H1 (cell line): ENCODE results near the gene CRB2. TPM values are rescaled to one million over a fixed set of nuclear protein-coding genes. Genes with fewer than 3 reads are reported as not detected.
A peak's percentile ranks its signal among the peaks of the same experiment; 100 is the strongest.

Source experiments
- CTCF ChIA-PET: fragments of 300-600 bp; sonication (Branson Sonifier 250); formaldehyde crosslinking; loops from one replicate; lab custom pipeline; 2021; ENCODE audit not compliant: partially characterized antibody; lab: Charles Lee
- POLR2A ChIA-PET: fragments of 300-600 bp; sonication (Branson Sonifier 250); formaldehyde crosslinking; loops from one replicate; lab custom pipeline; 2021; ENCODE audit warnings: inconsistent platforms; ENCODE audit not compliant: partially characterized antibody; lab: Charles Lee
- DNase-seq, 2 experiments: peaks; one replicate each; pipeline versions ENCODE4 v3.0.0 to v3.0.0-alpha.2; 2010 to 2022; ENCODE audit warnings: low spot score in 2 of 2, low read depth in 1 of 2, mixed read lengths in 1 of 2
- FAIRE-seq: peaks from 2 replicates; lab custom pipeline; 2011; peaks lifted over from hg19 to GRCh38; lab: Jason Lieb, UNC
- H2AFZ ChIP-seq: 2 replicates; pipeline ENCODE4 v1.8.1; 2012; ENCODE audit warnings: low read length, inconsistent platforms
- H2AK5ac ChIP-seq: 2 replicates; pipeline ENCODE4 v1.6.1; 2013; ENCODE audit warnings: low read depth, low read length
- H2BK120ac ChIP-seq: replicated peaks from 2 replicates; pipeline ENCODE3; 2013; ENCODE audit warnings: low read depth, low read length, inconsistent platforms
- H2BK12ac ChIP-seq: 2 replicates; pipeline ENCODE4 v1.6.1; 2013; ENCODE audit warnings: low read depth, low read length
- H2BK15ac ChIP-seq: 2 replicates; pipeline ENCODE4 v1.6.1; 2013; ENCODE audit warnings: low read length
- H2BK20ac ChIP-seq: 2 replicates; pipeline ENCODE4 v1.6.1; 2013; ENCODE audit warnings: low read length
- H2BK5ac ChIP-seq: 2 replicates; pipeline ENCODE4 v1.6.1; 2013; ENCODE audit warnings: low read depth, low read length
- H3K14ac ChIP-seq: 2 replicates; pipeline ENCODE4 v1.6.1; 2013; ENCODE audit warnings: inconsistent platforms; ENCODE audit not compliant: insufficient read length
- H3K18ac ChIP-seq: 2 replicates; pipeline ENCODE4 v1.6.1; 2013; ENCODE audit warnings: low read length; ENCODE audit errors: extremely low read depth
- H3K23ac ChIP-seq: 2 replicates; pipeline ENCODE4 v1.6.1; 2013; ENCODE audit warnings: inconsistent platforms; ENCODE audit not compliant: insufficient read length
- H3K23me2 ChIP-seq: 2 replicates; pipeline ENCODE4 v1.6.1; 2013; ENCODE audit warnings: low read depth, low read length
- H3K27ac ChIP-seq: 2 replicates; pipeline ENCODE4 v1.6.1; 2011; ENCODE audit warnings: low read depth, low read length, inconsistent platforms
- H3K27me3 ChIP-seq, 4 experiments: replicated peaks in 1 of 4; 1 replicate in 1 of 4; 2 replicates in 3 of 4; pipeline versions ENCODE4 v1.6.1 to v1.8.1; 2011 to 2013; ENCODE audit warnings: low read length in 3 of 4, mild to moderate bottlenecking in 3 of 4, inconsistent platforms in 2 of 4, mixed read lengths in 2 of 4, moderate library complexity in 1 of 4; ENCODE audit not compliant: control insufficient read depth in 3 of 4, insufficient read depth in 3 of 4; ENCODE audit errors: extremely low read depth in 1 of 4
- H3K36me3 ChIP-seq, 4 experiments: 2 replicates each; pipeline versions ENCODE4 v1.6.1 to v1.8.1; 2011 to 2013; ENCODE audit warnings: mild to moderate bottlenecking in 4 of 4, low read length in 3 of 4, moderate library complexity in 2 of 4, control low read depth in 1 of 4, inconsistent platforms in 1 of 4; ENCODE audit not compliant: insufficient read depth in 4 of 4, control insufficient read depth in 2 of 4
- H3K4ac ChIP-seq: replicated peaks from 2 replicates; pipeline ENCODE3; 2013; ENCODE audit warnings: low read length, low read depth, mixed read lengths, inconsistent platforms; ENCODE audit not compliant: insufficient read length
- H3K4me1 ChIP-seq, 4 experiments: replicated peaks in 1 of 4; 1 replicate in 1 of 4; 2 replicates in 3 of 4; pipeline versions ENCODE4 v1.6.1 to v1.8.1; 2011 to 2013; ENCODE audit warnings: low read length in 3 of 4, inconsistent platforms in 2 of 4, mixed read lengths in 1 of 4; ENCODE audit not compliant: insufficient read depth in 4 of 4, control insufficient read depth in 3 of 4
- H3K4me2 ChIP-seq, 2 experiments: 2 replicates each; pipeline versions ENCODE4 v1.6.1 to v1.8.1; 2011 to 2013; ENCODE audit warnings: low read depth in 2 of 2, low read length in 2 of 2, control low read depth in 1 of 2, inconsistent platforms in 1 of 2, mild to moderate bottlenecking in 1 of 2; ENCODE audit not compliant: insufficient read depth in 1 of 2
- H3K4me3 ChIP-seq, 4 experiments: fragments of 200-600, 300-600 bp in 1 of 4; sonication (generic), shearing (Covaris generic), sonication (Bioruptor Twin) in 1 of 4; 2 replicates each; pipeline versions ENCODE4 v1.5.1 to v1.8.1; 2011 to 2016; ENCODE audit warnings: low read length in 4 of 4, low read depth in 3 of 4, control low read depth in 2 of 4, inconsistent platforms in 2 of 4, mild to moderate bottlenecking in 2 of 4, mixed read lengths in 1 of 4, moderate library complexity in 1 of 4; ENCODE audit not compliant: insufficient read depth in 2 of 4; ENCODE audit errors: extremely low read depth in 1 of 4
- H3K56ac ChIP-seq: replicated peaks from 2 replicates; pipeline ENCODE3; 2013; ENCODE audit warnings: low read depth, mild to moderate bottlenecking, mixed read lengths, low read length, inconsistent platforms; ENCODE audit not compliant: insufficient read length
- H3K79me1 ChIP-seq: 2 replicates; pipeline ENCODE4 v1.6.1; 2013; ENCODE audit warnings: low read depth, low read length, control low read depth
- H3K79me2 ChIP-seq, 2 experiments: 2 replicates each; pipeline versions ENCODE4 v1.6.1 to v1.8.1; 2012 to 2013; ENCODE audit warnings: low read length in 2 of 2, mild to moderate bottlenecking in 2 of 2, inconsistent platforms in 1 of 2; ENCODE audit not compliant: insufficient read depth in 2 of 2, control insufficient read depth in 1 of 2
- H3K9ac ChIP-seq, 4 experiments: replicated peaks in 1 of 4; 1 replicate in 1 of 4; 2 replicates in 3 of 4; pipeline versions ENCODE4 v1.6.1 to v1.8.1; 2011 to 2013; ENCODE audit warnings: low read depth in 3 of 4, low read length in 3 of 4, control low read depth in 2 of 4, mild to moderate bottlenecking in 2 of 4, moderate library complexity in 2 of 4, inconsistent platforms in 1 of 4; ENCODE audit errors: extremely low read depth in 1 of 4
- H3K9me3 ChIP-seq, 2 experiments: 2 replicates each; pipeline versions ENCODE4 v1.6.1 to v1.8.1; 2012 to 2013; ENCODE audit warnings: mild to moderate bottlenecking in 2 of 2, moderate library complexity in 2 of 2, control low read depth in 1 of 2, inconsistent platforms in 1 of 2, low read depth in 1 of 2, low read length in 1 of 2, mixed read lengths in 1 of 2; ENCODE audit not compliant: insufficient read depth in 2 of 2
- H4K20me1 ChIP-seq, 2 experiments: replicated peaks in 1 of 2; 2 replicates each; pipeline versions ENCODE3 to v1.8.1; 2011 to 2013; ENCODE audit warnings: inconsistent platforms in 2 of 2, low read length in 2 of 2, mild to moderate bottlenecking in 1 of 2; ENCODE audit not compliant: insufficient read depth in 2 of 2, control insufficient read depth in 1 of 2
- H4K5ac ChIP-seq: 2 replicates; pipeline ENCODE4 v1.6.1; 2013; ENCODE audit warnings: low read length, low read depth, mixed read lengths, inconsistent platforms; ENCODE audit not compliant: insufficient read length
- H4K8ac ChIP-seq: 2 replicates; pipeline ENCODE4 v1.8.0; 2013; ENCODE audit warnings: mild to moderate bottlenecking, moderate library complexity, low read length, inconsistent platforms; ENCODE audit not compliant: insufficient read depth; ENCODE audit errors: extremely low read depth
- H4K91ac ChIP-seq: replicated peaks from 2 replicates; pipeline ENCODE3; 2013; ENCODE audit warnings: low read length, mixed read lengths, inconsistent platforms; ENCODE audit not compliant: insufficient read length
- CTCF ChIP-seq, 3 experiments: IDR thresholded peaks; 1 replicate in 2 of 3; 2 replicates in 1 of 3; pipeline versions ENCODE4 v1.5.1 to v1.6.1; 2011; ENCODE audit warnings: low read length in 3 of 3, mild to moderate bottlenecking in 3 of 3, inconsistent platforms in 2 of 3, low read depth in 1 of 3, moderate library complexity in 1 of 3; ENCODE audit not compliant: insufficient read depth in 1 of 3; ENCODE audit errors: control extremely low read depth in 1 of 3
- MAX ChIP-seq: IDR thresholded peaks from 2 replicates; pipeline ENCODE4 v1.6.1; 2012; ENCODE audit warnings: inconsistent platforms
- RAD21 ChIP-seq, 2 experiments: IDR thresholded peaks in 1 of 2; conservative IDR thresholded peaks in 1 of 2; 2 replicates each; pipeline ENCODE4 v1.6.1; 2011; ENCODE audit warnings: low read depth in 2 of 2, low read length in 2 of 2, improper control_type of control experiment in 1 of 2, inconsistent platforms in 1 of 2, mild to moderate bottlenecking in 1 of 2, moderate library complexity in 1 of 2
- WGBS, 2 experiments: shearing (Covaris generic) in 1 of 2; methylation state at CpG; one replicate each; pipeline versions ENCODE4 v1.1.6 to v1.1.7; 2013 to 2015; ENCODE audit warnings: low lambda C conversion rate in 2 of 2, mixed read lengths in 2 of 2, inconsistent platforms in 1 of 2, low coverage in 1 of 2, missing lambda C conversion rate in 1 of 2; ENCODE audit not compliant: insufficient replicate concordance in 2 of 2, insufficient coverage in 1 of 2, insufficient read length in 1 of 2; ENCODE audit errors: extremely low coverage in 1 of 2, missing lambda C conversion rate in 1 of 2; 5-methylcytosine and 5-hydroxymethylcytosine counted together
- polyA plus RNA-seq, 7 experiments: library from polyadenylated mRNA; depleted of rRNA in 3 of 7; stranded (reverse) in 5 of 7; unstranded in 2 of 7; fragments of >200 nt in 5 of 7; fragments of 200-250 nt in 2 of 7; gene quantifications; 1 replicate in 5 of 7; 2 replicates in 1 of 7; 4 replicates in 1 of 7; pipeline versions ENCODE4 v1.2.1 to v1.2.3, GENCODE V29; 2011 to 2013; ENCODE audit warnings: missing spikeins in 2 of 7, mixed read lengths in 2 of 7
- total RNA-seq: library from RNA; stranded (reverse); fragmentation: NEBNext Ultra II Directional; extraction: Animal tissue kit (Norgen Biotek cat#: 25700); gene quantifications from 2 replicates; pipeline ENCODE4 v1.2.1, GENCODE V29; 2021

The CRB2 gene
- total and polyA plus RNA-seq, 2 of the 8 experiments (the other 6 are each of a cell fraction or from before 2014, with no cell fraction given): 4.0 to 8.4 TPM

GRCh38 chr9:123320814-123321213, 35.2 kb upstream of the CRB2 start:
- Histone ChIP-seq H4K20me1 (no peaks in the 10 kb centered on the region), H3K79me2 (no peaks in the 10 kb centered on the region), H2BK20ac (no peak overlapping the region), H3K18ac (no peak overlapping the region), H3K9me3 (no peaks in the 10 kb centered on the region), H3K56ac (no peak overlapping the region), H3K23me2 (no peaks in the 10 kb centered on the region; the same call in 1 of the 2 replicates)
- no peak for FAIRE-seq
- CTCF ChIA-PET: interaction anchor here (0.9 to 5.3 kb wide), 8 partner anchors 20 to 182 kb away, joined by 3 to 29 read pairs (median 4); no protein-coding TSS in a partner anchor
- TF ChIP-seq MAX (no peak), CTCF (IDR thresholded peaks at IDR 0.05; ENCODE audit: control extremely low read depth in 1 of 3, insufficient read depth in 1 of 3, low read depth in 1 of 3, low read length in 3 of 3) (peak; percentile 22 to 36 (median 23); a peak in 2 of 4 replicates), RAD21 (IDR thresholded peaks at IDR 0.05 in 1 of 2, conservative IDR thresholded peaks at IDR 0.05 in 1 of 2; ENCODE audit: low read depth in 2 of 2, low read length in 2 of 2) (peak; percentile 25 to 53; a peak in 3 of 4 replicates)
- TF ChIP-seq, all 59 proteins: peak for 2
- Histone ChIP-seq H3K14ac (no peak overlapping the region), H3K27me3 (no peaks in the 10 kb centered on the region), H3K4me2 (no peak overlapping the region), H4K91ac (no peak overlapping the region), H3K4ac (no peak overlapping the region), H4K5ac (no peak overlapping the region), H2AK5ac (no peak overlapping the region), H3K23ac (no peak overlapping the region), H3K36me3 (no peaks in the 10 kb centered on the region), H3K9ac (no peak overlapping the region), H2BK15ac (no peak overlapping the region), H3K79me1 (no peaks in the 10 kb centered on the region), H2BK5ac (no peak overlapping the region), H3K4me3 (no peak overlapping the region), H3K27ac (no peak overlapping the region), H3K4me1 (peaks cover 0 to 6% (median 2%) of the 10 kb centered on the region in 4 experiments; a peak in 4 of 7 replicates), H4K8ac (peak overlapping the region; percentile 26; the same call in 1 of the 2 replicates), H2BK120ac (no peak overlapping the region), H2BK12ac (no peak overlapping the region), H2AFZ (no peak overlapping the region)
- POLR2A ChIA-PET: interaction anchor here (1.3 kb wide), 1 partner anchor 10 kb away, joined by 5 read pairs; no protein-coding TSS in a partner anchor
- WGBS, 2 experiments: 83% methylated on average over 5 of the region's 5 CpGs; no CpG with 5 or more reads in 1 of the 2 experiments
- DNase-seq: no peak
